ENCODE data around the gene GRIK3.

GRIK3 gene

GRCh38 chr1:36975642-36976041, 58.7 kb downstream of the GRIK3 start:
- DNase-seq = no peak

- DNase-seq = no peak
Measured at GRCh38 chr1:36973056-36973455, 61.3 kb downstream of the GRIK3 start.

- no peak for DNase-seq
Measured at GRCh38 chr1:36971852-36972618, 62.3 kb downstream of the GRIK3 start.

GRCh38 chr1:36968730-36969129, 65.6 kb downstream of the GRIK3 start:
- DNase-seq = no peak

- DNase-seq = no peak
Measured at GRCh38 chr1:36966242-36966641, 68.1 kb downstream of the GRIK3 start.

- DNase-seq = no peak
Measured at GRCh38 chr1:36965275-36966159, 68.8 kb downstream of the GRIK3 start.

- DNase-seq = no peak
Measured at GRCh38 chr1:36964830-36965229, 69.5 kb downstream of the GRIK3 start.

- no peak for DNase-seq
Measured at GRCh38 chr1:36963006-36963405, 71.3 kb downstream of the GRIK3 start.

GRCh38 chr1:36961062-36961615, 73.2 kb downstream of the GRIK3 start:
- no peak for DNase-seq

- DNase-seq = no peak
Measured at GRCh38 chr1:36956570-36956969, 77.7 kb downstream of the GRIK3 start.

GRCh38 chr1:36955016-36955415, 79.3 kb downstream of the GRIK3 start:
- DNase-seq = no peak

- no peak for DNase-seq
Measured at GRCh38 chr1:36953061-36953460, 81.3 kb downstream of the GRIK3 start.

GRCh38 chr1:36951761-36952160, 82.6 kb downstream of the GRIK3 start:
- DNase-seq = no peak

- no peak for DNase-seq
Measured at GRCh38 chr1:36951292-36951750, 83.0 kb downstream of the GRIK3 start.

GRCh38 chr1:36950604-36951291, 83.6 kb downstream of the GRIK3 start:
- DNase-seq = no peak

GRCh38 chr1:36948606-36949005, 85.7 kb downstream of the GRIK3 start:
- no peak for DNase-seq

- DNase-seq = no peak
Measured at GRCh38 chr1:36948147-36948546, 86.2 kb downstream of the GRIK3 start.

- no peak for DNase-seq
Measured at GRCh38 chr1:36947384-36947783, 86.9 kb downstream of the GRIK3 start.

- DNase-seq = no peak
Measured at GRCh38 chr1:36944883-36945282, 89.4 kb downstream of the GRIK3 start.

- no peak for DNase-seq
Measured at GRCh38 chr1:36942148-36942547, 92.2 kb downstream of the GRIK3 start.

- no peak for DNase-seq
Measured at GRCh38 chr1:36941316-36941978, 92.9 kb downstream of the GRIK3 start.

GRCh38 chr1:36938819-36939218, 95.5 kb downstream of the GRIK3 start:
- no peak for DNase-seq

GRCh38 chr1:36937371-36937770, 96.9 kb downstream of the GRIK3 start:
- no peak for DNase-seq
